HG03571 (cell line): ENCODE data around the gene GABARAPL2.
A peak's percentile ranks its signal among the peaks of the same experiment; 100 is the strongest.
"Not testable (repeated sequence)": the region's sequence is repeated elsewhere in the genome, so short reads cannot be mapped to it uniquely, and the experiment has no call there.

Experiments used
- ATAC-seq: cut with Tn5 transposase; IDR thresholded peaks from one replicate; pipeline ENCODE4 v1.9.1; 2021; ENCODE audit not compliant: unreplicated experiment

Gene GABARAPL2

GRCh38 chr16:75566040-75566757 is at the start of gene GABARAPL2:
GABARAPL2 (plus strand) TSS chr16:75566379; CDS start chr16:75566487, 108 bp downstream.
- ATAC-seq: peak; percentile 65

GRCh38 chr16:75519175-75519574 is 47.0 kb upstream of the GABARAPL2 start:
- no peak for ATAC-seq

- ATAC-seq: no peak
Observed at GRCh38 chr16:75526032-75526790, 40.0 kb upstream of the GABARAPL2 start.

GRCh38 chr16:75527825-75528299 is 38.3 kb upstream of the GABARAPL2 start:
- ATAC-seq: no peak

GRCh38 chr16:75529056-75529905 is 36.9 kb upstream of the GABARAPL2 start:
- ATAC-seq: no peak

GRCh38 chr16:75529959-75530358 is 36.2 kb upstream of the GABARAPL2 start:
- no peak for ATAC-seq

- ATAC-seq: no peak
Observed at GRCh38 chr16:75532142-75532765, 33.9 kb upstream of the GABARAPL2 start.

- no peak for ATAC-seq
Observed at GRCh38 chr16:75532791-75533190, 33.4 kb upstream of the GABARAPL2 start.

- ATAC-seq: no peak
Observed at GRCh38 chr16:75534560-75535205, 31.5 kb upstream of the GABARAPL2 start.

- no peak for ATAC-seq
Observed at GRCh38 chr16:75535211-75535843, 30.9 kb upstream of the GABARAPL2 start.

GRCh38 chr16:75535901-75536300 is 30.3 kb upstream of the GABARAPL2 start, which contains the start of gene CHST5:
CHST5 (minus strand) TSS chr16:75536108; CDS start chr16:75530384, 5,724 bp downstream.
- ATAC-seq: no peak

- no peak for ATAC-seq
Observed at GRCh38 chr16:75537776-75538175, 28.4 kb upstream of the GABARAPL2 start.

GRCh38 chr16:75538882-75539565 is 27.2 kb upstream of the GABARAPL2 start:
- ATAC-seq: not testable (repeated sequence)

- no peak for ATAC-seq
Observed at GRCh38 chr16:75541236-75541635, 24.9 kb upstream of the GABARAPL2 start.

GRCh38 chr16:75542462-75542861 is 23.7 kb upstream of the GABARAPL2 start:
- not testable (repeated sequence) for ATAC-seq

GRCh38 chr16:75545879-75546278 is 20.3 kb upstream of the GABARAPL2 start:
- not testable (repeated sequence) for ATAC-seq

GRCh38 chr16:75546293-75546692 is 19.9 kb upstream of the GABARAPL2 start:
- no peak for ATAC-seq

- not testable (repeated sequence) for ATAC-seq
Observed at GRCh38 chr16:75548456-75548855, 17.7 kb upstream of the GABARAPL2 start.

GRCh38 chr16:75550211-75550662 is 15.9 kb upstream of the GABARAPL2 start:
- peak; percentile 75 for ATAC-seq
